ENCODE measurements around the gene TDRD10.
A peak's percentile ranks its signal among the peaks of the same experiment; 100 is the strongest.
"Not testable (repeated sequence)": the region's sequence is repeated elsewhere in the genome, so short reads cannot be mapped to it uniquely, and the experiment has no call there.

The TDRD10 gene

GRCh38 chr1:154479764-154480421 is 22.1 kb upstream of the TDRD10 start:
- DNase-seq = peak; percentile 43

DNA sequence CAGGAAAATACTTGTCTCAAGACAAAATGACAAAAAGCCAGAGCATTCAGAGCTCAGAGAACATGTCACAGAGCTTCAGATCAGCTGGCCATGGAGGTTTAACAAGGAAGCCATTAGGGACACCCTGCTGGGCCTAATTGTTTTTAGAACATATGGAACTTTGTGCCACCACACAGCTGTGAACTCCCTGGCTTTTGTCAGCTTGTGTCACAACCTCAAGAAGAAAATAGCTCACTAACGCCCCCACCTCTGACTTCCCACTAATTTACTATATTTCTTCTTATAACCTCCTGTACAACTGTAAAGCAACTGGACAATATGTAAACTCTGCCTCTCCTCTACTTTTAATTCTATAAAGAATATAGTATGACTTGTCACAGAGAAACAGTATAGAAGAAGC is 21.0 kb upstream of the TDRD10 start:
- DNase-seq = no peak

DNA sequence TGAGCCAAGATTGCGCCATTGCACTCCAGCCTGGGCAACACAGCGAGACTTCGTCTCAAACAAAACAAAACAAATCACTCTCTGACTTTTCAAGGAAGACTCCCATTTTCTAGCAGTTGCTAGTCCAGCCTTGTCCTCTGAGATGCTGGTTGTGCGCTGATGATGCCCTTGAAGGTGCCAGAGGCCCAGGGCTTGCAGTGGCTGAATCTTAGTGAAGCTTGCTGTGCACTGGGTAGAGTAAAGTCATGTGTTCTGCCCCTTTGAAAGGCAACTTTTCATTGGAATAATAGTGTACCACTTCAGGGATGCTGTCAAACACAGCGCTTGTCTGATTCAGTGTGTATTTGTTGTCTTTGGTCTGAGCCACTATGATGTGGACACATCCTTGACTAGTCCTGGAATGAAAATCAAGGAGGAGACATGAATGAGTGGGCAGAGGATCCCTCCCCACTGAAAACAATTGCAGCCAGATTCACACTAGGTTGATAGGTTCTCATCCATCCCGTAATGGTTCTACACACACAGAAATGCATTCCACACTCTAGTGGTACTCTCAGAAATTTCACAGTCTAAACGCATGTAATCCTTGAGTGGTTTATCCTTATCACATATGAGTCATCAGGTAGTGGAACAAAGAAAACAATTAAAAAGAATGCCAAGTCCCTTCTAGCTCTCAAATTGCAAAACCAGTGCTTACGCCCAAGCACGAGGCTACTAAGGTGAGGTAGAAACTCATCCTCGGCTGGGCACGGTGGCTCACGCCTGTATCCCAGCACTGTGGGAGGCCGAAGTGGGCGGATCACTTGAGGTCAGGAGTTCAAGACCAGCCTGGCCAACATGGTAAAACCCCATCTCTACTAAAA is 17.8 kb upstream of the TDRD10 start:
- DNase-seq = no peak

DNA sequence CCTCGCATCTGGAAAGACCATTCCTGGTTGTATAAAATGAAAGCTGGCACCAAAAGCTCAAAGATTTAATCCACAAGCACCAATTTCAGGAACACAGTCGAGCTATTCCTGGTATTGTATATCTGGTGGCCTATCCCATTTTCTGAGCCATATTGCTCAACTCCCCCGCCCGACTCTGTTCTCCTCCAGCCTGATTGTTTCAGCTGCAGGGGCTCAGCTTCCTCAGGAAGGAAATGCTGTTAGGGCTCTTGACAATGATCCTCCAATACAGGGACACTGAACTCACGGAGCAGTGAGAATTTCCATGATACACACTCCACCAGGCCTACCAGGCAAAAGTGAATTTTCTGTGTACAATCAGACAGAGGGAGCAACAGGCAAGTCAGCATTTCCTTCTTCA is 16.9 kb upstream of the TDRD10 start:
- no peak for DNase-seq

- no peak for DNase-seq
Measured at GRCh38 chr1:154485910-154486496, 16.0 kb upstream of the TDRD10 start.

- DNase-seq = not testable (repeated sequence)
Measured at GRCh38 chr1:154486756-154487155, 15.3 kb upstream of the TDRD10 start.

GRCh38 chr1:154488922-154489321 is 13.1 kb upstream of the TDRD10 start:
- DNase-seq = no peak

- DNase-seq = no peak
Measured at GRCh38 chr1:154489695-154490274, 12.2 kb upstream of the TDRD10 start.

DNA sequence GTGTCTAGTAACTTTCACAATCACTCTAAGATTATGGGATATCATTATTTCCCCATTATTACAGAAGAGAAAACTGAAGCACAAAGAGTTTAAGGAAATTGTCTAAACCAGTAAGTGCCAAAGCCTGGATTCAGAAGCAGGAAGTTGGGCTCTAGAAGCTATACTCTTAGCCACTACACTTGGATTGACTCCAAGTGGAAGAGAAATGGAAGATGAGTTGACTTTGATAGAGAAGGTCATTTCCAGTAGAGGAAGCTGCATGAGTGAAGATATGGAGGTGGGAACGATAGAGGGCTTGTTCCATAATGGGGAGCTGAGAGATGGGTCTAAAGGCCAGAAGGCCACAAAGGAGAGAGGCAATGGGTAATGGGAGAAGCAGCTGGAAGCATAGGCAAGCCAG is 11.7 kb upstream of the TDRD10 start:
- DNase-seq = no peak

GRCh38 chr1:154492115-154492514 is 9.9 kb upstream of the TDRD10 start:
- no peak for DNase-seq

DNA sequence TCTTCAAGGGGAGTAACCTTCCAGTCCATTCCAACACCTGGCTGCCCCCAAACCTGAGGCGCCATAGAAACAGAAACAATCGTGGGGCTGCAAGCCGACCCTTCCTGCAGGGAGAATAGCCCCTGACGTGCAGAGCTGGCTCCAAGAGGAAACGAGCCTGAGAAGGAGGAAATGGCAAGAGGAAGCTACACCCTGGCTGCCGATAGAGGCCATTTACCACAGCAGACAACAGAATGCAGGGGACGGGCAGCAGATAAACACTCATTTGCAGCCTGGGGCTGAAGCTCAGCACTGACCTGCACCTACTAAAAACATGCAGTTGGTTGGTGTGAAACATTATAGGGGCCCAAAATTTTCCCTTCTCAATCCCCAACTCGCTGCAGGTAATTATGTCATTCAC is 8.7 kb upstream of the TDRD10 start:
- DNase-seq = no peak

- DNase-seq = no peak
Measured at GRCh38 chr1:154495496-154496273, 6.3 kb upstream of the TDRD10 start.

GRCh38 chr1:154496383-154496782 is 5.6 kb upstream of the TDRD10 start:
- no peak for DNase-seq

DNA sequence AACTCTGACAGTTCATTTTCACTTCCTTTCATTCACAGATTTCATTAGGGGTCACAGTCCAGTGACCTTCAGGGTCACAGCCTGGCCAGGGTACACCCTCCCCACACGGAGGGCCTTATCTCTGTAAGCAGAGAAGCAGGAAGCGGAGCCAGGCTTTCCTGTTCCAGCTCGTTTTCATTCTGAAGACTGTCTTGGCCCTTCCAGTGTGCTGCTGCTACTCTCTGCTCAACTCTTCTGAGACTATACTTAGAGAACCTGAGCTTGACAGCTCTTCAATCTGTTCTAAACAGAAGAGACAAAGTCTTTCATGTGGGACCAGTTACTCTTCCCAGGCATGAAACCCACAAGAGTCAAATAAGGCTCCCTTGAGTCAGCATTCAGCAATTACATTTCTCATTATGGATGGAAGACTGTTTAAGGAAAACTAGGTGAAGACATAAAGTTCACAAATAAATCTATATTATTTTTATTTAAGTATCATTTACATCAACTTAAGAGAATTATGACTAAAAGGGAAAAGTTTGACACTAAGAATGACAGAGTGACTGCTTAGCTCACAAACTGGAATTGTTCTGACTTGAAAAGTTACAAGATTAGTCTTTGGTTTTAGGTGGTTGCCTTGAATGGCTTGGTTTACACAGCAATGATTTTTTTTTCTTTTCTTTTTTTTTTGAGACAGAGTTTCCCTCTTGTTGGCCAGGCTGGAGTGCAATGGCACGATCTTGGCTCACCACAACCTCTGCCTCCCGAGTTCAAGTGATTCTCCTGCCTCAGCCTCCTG is 4.8 kb upstream of the TDRD10 start:
- DNase-seq = no peak

DNA sequence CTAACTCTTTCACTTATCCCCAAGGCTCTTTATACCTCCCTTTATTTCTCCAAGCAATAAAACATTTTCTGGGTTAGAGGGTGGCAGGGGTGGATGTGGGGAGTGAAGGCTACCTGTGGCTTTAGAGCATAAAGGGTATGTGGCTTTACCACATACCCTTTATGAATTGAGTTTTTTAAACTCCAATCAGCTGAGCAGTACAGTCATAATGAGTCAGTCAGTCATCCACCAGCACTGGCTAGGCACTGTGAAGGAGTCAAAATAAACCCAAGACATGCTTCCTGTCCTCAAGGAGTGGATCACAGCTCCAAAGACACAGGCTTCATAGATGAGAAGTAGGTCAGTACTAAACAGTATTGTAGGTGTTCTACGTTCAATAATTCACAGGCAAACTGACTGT is 2.6 kb upstream of the TDRD10 start:
- no peak for DNase-seq

GRCh38 chr1:154500533-154500932 is 1.5 kb upstream of the TDRD10 start:
- DNase-seq = no peak

DNA sequence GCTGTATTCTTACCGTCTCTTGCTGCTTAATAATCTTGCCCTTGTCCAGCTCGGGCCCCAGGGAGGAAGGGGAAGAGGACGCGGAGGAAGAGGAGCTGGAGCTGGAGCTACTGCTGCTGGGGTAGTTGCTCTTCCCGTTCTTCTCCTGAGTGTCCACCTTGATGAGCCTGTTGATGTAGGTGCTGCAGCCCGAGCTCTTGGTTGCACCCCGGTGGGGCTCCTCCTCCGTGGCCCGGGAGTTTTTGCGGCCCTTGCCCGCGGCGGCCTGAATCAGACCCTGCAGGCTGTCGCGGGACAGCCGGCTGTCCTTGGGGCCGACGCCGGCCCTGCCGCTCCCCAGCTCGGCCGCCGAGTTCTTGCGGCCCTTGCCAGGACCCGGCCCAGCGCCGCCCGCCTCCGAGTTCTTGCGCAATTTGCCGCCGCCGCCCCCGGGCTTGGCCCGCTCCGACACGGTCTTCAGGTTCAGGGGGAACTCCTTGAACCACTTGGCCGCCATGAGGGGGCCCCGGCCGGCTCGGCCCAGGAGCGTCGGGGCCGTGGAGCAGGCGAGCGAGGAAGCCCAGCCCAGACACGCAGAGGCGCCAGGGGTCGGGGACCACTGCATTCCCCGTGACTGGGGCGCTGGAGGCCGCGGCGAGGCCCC is 475 bp upstream of the TDRD10 start:
- DNase-seq = no peak

- no peak for DNase-seq
Measured at GRCh38 chr1:154502744-154503115, 711 bp downstream of the TDRD10 start.

GRCh38 chr1:154503898-154504297 is 1.9 kb downstream of the TDRD10 start:
- no peak for DNase-seq

- no peak for DNase-seq
Measured at GRCh38 chr1:154512760-154513159, 10.7 kb downstream of the TDRD10 start.

DNA sequence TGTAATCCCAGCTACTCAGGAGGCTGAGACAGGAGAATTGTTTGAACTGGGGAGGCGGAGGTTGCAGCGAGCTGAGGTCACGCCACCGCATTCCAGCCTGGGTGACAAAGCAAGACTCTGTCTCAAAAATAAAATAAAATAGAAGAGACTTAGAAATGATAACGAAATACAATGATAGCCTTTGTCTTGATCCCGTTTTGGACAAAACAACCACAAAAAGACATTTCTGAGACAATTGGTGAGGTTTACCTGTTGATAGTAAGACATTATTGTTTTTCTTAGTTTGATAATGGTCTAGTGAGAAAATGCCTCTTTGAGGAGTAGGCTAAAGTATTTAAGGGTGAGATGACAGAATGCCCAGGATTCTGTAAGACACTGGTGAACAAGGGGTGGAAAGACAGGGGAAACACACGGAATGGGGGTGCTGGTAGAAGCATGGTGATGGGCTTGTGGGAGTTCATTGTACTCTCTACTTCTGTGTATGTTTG is 12.1 kb downstream of the TDRD10 start:
- no peak for DNase-seq
